Measurements from ENCODE around the gene RPE65. TPM values are rescaled to one million over a fixed set of nuclear protein-coding genes. Genes with fewer than 3 reads are reported as not detected.
A peak's percentile ranks its signal among the peaks of the same experiment; 100 is the strongest.

RPE65 gene
- total and polyA plus RNA-seq, 2 of the 4 experiments (the other 2 are of a cell fraction) = under 0.01 TPM; not detected in 1

DNA sequence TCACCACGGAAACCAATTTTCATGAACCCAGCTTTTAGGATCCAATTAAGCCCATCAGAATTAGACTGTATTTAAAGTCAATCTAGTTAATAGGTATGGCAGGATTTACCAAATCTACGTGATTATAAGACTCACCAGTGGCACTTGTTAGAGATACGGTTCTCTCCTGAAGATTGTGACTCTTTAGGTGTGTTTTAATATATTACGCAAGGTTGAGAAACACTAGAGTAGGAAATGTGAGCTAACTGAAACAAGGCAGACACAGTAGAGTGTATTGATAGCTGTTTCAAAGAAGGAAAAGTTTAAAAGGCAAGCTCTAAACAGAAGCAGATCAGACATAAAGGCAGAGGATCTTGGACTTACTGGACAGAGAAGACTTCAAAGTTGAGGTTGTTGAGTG is 11.2 kb upstream of the RPE65 start:
- Histone ChIP-seq H4K8ac (ENCODE audit: low read depth in 2 of 2, low read length in 2 of 2) (no peak overlapping the region), H3K4me1 (ENCODE audit: control insufficient read depth, insufficient read depth, low read length) (peaks cover 1% of the 10 kb centered on the region; the same call in 1 of the 2 replicates), H2BK20ac (ENCODE audit: low read depth, low read length) (no peak overlapping the region), H3K4me2 (ENCODE audit: low read depth, low read length) (no peak overlapping the region), H3K27ac (ENCODE audit: insufficient read depth, low read length) (no peak overlapping the region), H3K23ac (ENCODE audit: low read depth, low read length) (no peak overlapping the region), H3K9ac (ENCODE audit: low read depth, low read length) (no peak overlapping the region), H3K36me3 (ENCODE audit: control insufficient read depth, insufficient read depth, low read length) (no peaks in the 10 kb centered on the region), H3K4ac (ENCODE audit: low read depth, low read length) (no peak overlapping the region), H2BK15ac (ENCODE audit: low read depth, low read length) (no peak overlapping the region), H2BK5ac (ENCODE audit: low read depth, low read length, poor library complexity, severe bottlenecking) (no peak overlapping the region), H3K18ac (ENCODE audit: low read depth, low read length) (no peak overlapping the region), H3K9me1 (ENCODE audit: insufficient read depth, low read length) (0 out of 2 replicates have a peak, but pooled peaks cover under 1% of the 10 kb centered on the region), H3K14ac (replicated peaks; ENCODE audit: low read depth, low read length) (no peak overlapping the region), H4K20me1 (ENCODE audit: insufficient read depth, low read length) (no peaks in the 10 kb centered on the region), H2BK120ac (ENCODE audit: low read depth, low read length) (no peak overlapping the region), H3K9me3 (ENCODE audit: control insufficient read depth, insufficient read depth, low read length) (peaks cover 4% of the 10 kb centered on the region), H4K5ac (ENCODE audit: low read depth, low read length) (no peak overlapping the region), H3K4me3 (ENCODE audit: insufficient read depth, low read depth, low read length) (no peak overlapping the region), H4K91ac (ENCODE audit: insufficient read depth, low read depth, low read length) (no peak overlapping the region), H3K27me3 (ENCODE audit: control insufficient read depth, insufficient read depth, low read length) (no peaks in the 10 kb centered on the region), H2AFZ (replicated peaks; ENCODE audit: low read length, poor library complexity) (no peak overlapping the region), H2AK5ac (ENCODE audit: low read depth, low read length) (no peak overlapping the region), H2AK9ac (replicated peaks; ENCODE audit: low read depth, low read length, poor library complexity) (no peak overlapping the region), H3K79me1 (ENCODE audit: low read depth in 1 of 2, low read length in 2 of 2) (no peaks in the 10 kb centered on the region), H3K56ac (ENCODE audit: extremely low read depth, insufficient read depth, low read length) (no peak overlapping the region)
- CTCF ChIA-PET = interaction anchor here (0.6 kb wide), 1 partner anchor 57 kb away, joined by 3 read pairs; no protein-coding TSS in a partner anchor
- dilution Hi-C loops (cut with HindIII; ENCODE audit: low sequenced_read_pairs, unreplicated experiment) = no loop called here
- in situ Hi-C loops (cut with MboI; ENCODE audit: low sequenced_read_pairs) = loop anchor here (25.0 kb wide), 1 partner anchor 1276 kb away; no protein-coding TSS in a partner anchor
- intact Hi-C loops (cut with micrococcal nuclease) = no loop called here
- 90% methylated on average over 2 of the region's 4 CpGs; no CpG with 5 or more reads in 1 of the 2 experiments for WGBS, 2 experiments (ENCODE audit: extremely low coverage in 2 of 2, insufficient read length in 1 of 2)
- no TSS peak for BruUV-seq (replicated peaks)
- no peak for ATAC-seq (ENCODE audit: low read depth)
- TF ChIP-seq CEBPB (IDR thresholded peaks at IDR 0.05; ENCODE audit: low read depth, low read length) (peak; percentile 58), BHLHE40 (IDR thresholded peaks at IDR 0.05; ENCODE audit: low read depth, low read length) (no peak), RAD21 (IDR thresholded peaks at IDR 0.05; ENCODE audit: low read length) (no peak)
- POLR2A ChIA-PET (ENCODE audit: unreplicated experiment) = no interaction called here
- no peak for DNase-seq

Measured in IMR-90 (cell line).